ENCODE results near the gene THBS1.

GRCh38 chr15:39598186-39598850, 17.4 kb downstream of the THBS1 start:
- TF ChIP-seq EZH2 (IDR thresholded peaks at IDR 0.05; ENCODE audit: borderline replicate concordance, low read length) (no peak), CTCF (IDR thresholded peaks at IDR 0.05; ENCODE audit: low read length) (no peak)
